Thyroid gland (tissue), 4 donors: ENCODE data around the gene KRTAP12-3. TPM values are rescaled to one million over a fixed set of nuclear protein-coding genes. Genes with fewer than 3 reads are reported as not detected.
"Not testable (repeated sequence)": the region's sequence is repeated elsewhere in the genome, so short reads cannot be mapped to it uniquely, and the experiment has no call there.

Experiments used
- DNase-seq, 2 donors: peaks; one replicate each; pipeline ENCODE4 v3.0.0-alpha.2; 2019
- H3K27ac ChIP-seq, 3 donors: fragments of 200-600 bp; sonication (generic); 1 replicate in 2 of 3; 2 replicates in 1 of 3; pipeline ENCODE4 v1.5.1; 2016 to 2019; ENCODE audit warnings: mild to moderate bottlenecking in 1 of 3, moderate library complexity in 1 of 3
- H3K27me3 ChIP-seq: fragments of 200-600 bp; sonication (generic); one replicate; pipeline ENCODE4 v1.5.1; 2019
- H3K36me3 ChIP-seq, 2 donors: fragments of 200-600 bp; sonication (generic); one replicate each; pipeline ENCODE4 v1.5.1; 2016 to 2019
- H3K4me1 ChIP-seq, 2 donors: fragments of 200-600 bp; sonication (generic); one replicate each; pipeline ENCODE4 v1.5.1; 2017 to 2019
- H3K4me3 ChIP-seq, 3 donors: fragments of 200-600 bp; sonication (generic); replicated peaks in 1 of 3; 1 replicate in 2 of 3; 2 replicates in 1 of 3; pipeline ENCODE4 v1.5.1; 2016; ENCODE audit warnings: mild to moderate bottlenecking in 1 of 3
- H3K9me3 ChIP-seq: fragments of 200-600 bp; sonication (generic); one replicate; pipeline ENCODE4 v1.5.1; 2017
- POLR2A ChIP-seq, 2 donors: fragments of 450-650 bp; IDR thresholded peaks; one replicate each; pipeline ENCODE4 v1.6.1; 2017; ENCODE audit warnings: antibody characterized with exemption in 2 of 2, mild to moderate bottlenecking in 2 of 2, moderate library complexity in 1 of 2
- WGBS, 2 donors: methylation state at CpG; one replicate each; pipeline ENCODE4 v1.1.5; 2017; 5-methylcytosine and 5-hydroxymethylcytosine counted together
- intact Hi-C: fragments of 100-400 bp; cut with DNase I; formaldehyde crosslinking; loops from one replicate; pipeline ENCODE4 v1.15.1; 2023
- total RNA-seq, 4 donors: library from RNA; depleted of rRNA; stranded (reverse); fragments of >200 nt; gene quantifications; one replicate each; pipeline ENCODE4 v1.2.3, GENCODE V29; 2016
- TF ChIP-seq, protein P1 (sequence below), 6 experiments: fragments of 200-600 bp in 3 of 6; fragments of 450-650 bp in 3 of 6; sonication (generic) in 3 of 6; IDR thresholded peaks; one replicate each; pipeline ENCODE4 v1.5.1; 2016 to 2019; ENCODE audit warnings: antibody characterized with exemption in 6 of 6, mild to moderate bottlenecking in 2 of 6, inconsistent platforms in 1 of 6, moderate library complexity in 1 of 6

KRTAP12-3 gene, protein sequence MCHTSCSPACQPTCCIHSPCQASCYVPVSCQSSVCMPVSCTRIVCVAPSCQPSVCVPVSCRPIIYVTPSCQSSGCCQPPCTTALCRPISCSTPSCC
- total RNA-seq, result not detected

DNA sequence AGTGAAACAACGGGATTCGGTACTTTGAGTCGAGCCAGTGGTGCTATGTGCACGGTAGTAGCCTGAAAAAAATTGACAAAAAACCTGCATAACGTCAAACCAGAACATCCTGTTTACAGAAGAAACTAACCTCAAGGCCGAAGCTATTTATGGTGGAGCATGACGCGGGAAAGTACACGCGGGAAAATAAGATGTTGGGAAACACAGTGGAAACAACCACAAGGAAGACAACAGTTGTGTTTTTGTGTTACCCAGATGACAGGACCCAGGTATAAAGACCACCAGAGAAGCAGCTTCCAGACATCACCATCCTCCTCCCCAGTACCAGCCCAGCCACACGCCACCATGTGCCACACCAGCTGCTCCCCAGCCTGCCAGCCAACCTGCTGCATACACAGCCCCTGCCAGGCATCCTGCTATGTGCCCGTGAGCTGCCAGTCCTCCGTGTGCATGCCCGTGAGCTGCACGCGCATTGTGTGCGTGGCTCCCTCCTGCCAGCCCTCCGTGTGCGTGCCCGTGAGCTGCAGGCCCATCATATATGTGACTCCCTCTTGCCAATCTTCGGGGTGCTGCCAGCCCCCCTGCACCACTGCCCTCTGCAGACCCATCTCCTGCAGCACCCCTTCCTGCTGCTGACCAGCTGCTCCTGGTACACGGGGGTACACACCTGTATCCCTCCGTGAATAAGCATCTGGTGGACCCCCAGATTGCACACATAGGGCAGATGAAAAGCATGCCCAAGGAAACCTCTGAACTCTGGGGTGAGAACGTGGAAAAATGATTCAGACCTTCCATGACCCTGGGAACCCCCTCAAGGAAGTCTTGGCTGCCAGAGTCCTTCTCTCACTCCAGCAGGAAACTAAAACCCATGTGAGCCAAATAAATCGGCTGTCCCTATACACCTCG, at the start of gene KRTAP12-3:
Gene KRTAP12-3, plus strand, starts transcription at position 298 of the 906 bp plus-strand sequence. Its CDS starts 48 bp downstream, at position 346.
- Histone ChIP-seq H3K4me1 (no peaks in the 10 kb centered on the region), H3K9me3 (no peaks in the 10 kb centered on the region), H3K36me3 (no peaks in the 10 kb centered on the region), H3K27ac (no peak within 1 kb of the TSS), H3K4me3 (no peak within 1 kb of the TSS), H3K27me3 (no peaks in the 10 kb centered on the region)
- 71 to 81% methylated on average over 17 to 26 of the region's 26 CpGs for WGBS, 2 donors
- intact Hi-C loops, result no loop called here
- no peak for TF ChIP-seq POLR2A (IDR thresholded peaks at IDR 0.05)
- TF ChIP-seq, protein P1, sequence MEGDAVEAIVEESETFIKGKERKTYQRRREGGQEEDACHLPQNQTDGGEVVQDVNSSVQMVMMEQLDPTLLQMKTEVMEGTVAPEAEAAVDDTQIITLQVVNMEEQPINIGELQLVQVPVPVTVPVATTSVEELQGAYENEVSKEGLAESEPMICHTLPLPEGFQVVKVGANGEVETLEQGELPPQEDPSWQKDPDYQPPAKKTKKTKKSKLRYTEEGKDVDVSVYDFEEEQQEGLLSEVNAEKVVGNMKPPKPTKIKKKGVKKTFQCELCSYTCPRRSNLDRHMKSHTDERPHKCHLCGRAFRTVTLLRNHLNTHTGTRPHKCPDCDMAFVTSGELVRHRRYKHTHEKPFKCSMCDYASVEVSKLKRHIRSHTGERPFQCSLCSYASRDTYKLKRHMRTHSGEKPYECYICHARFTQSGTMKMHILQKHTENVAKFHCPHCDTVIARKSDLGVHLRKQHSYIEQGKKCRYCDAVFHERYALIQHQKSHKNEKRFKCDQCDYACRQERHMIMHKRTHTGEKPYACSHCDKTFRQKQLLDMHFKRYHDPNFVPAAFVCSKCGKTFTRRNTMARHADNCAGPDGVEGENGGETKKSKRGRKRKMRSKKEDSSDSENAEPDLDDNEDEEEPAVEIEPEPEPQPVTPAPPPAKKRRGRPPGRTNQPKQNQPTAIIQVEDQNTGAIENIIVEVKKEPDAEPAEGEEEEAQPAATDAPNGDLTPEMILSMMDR (IDR thresholded peaks at IDR 0.05), result no peak
- no peak for DNase-seq

- TF ChIP-seq, protein P1 (IDR thresholded peaks at IDR 0.05), result no peak
- no peak for TF ChIP-seq POLR2A (IDR thresholded peaks at IDR 0.05)
- no peaks in the 10 kb centered on the region for H3K27me3 ChIP-seq
- no peak overlapping the region for H3K27ac ChIP-seq
- no peaks in the 10 kb centered on the region for H3K36me3 ChIP-seq
- no peak for DNase-seq
- H3K9me3 ChIP-seq, result no peaks in the 10 kb centered on the region
- intact Hi-C loops, result no loop called here
- no peaks in the 10 kb centered on the region for H3K4me1 ChIP-seq
- no peak overlapping the region for H3K4me3 ChIP-seq
Measured at GRCh38 chr21:44609193-44609592, 48.5 kb upstream of the KRTAP12-3 start.

- H3K9me3 ChIP-seq, DNase-seq, H3K36me3 ChIP-seq, H3K4me3 ChIP-seq, H3K27ac ChIP-seq, intact Hi-C loops, H3K27me3 ChIP-seq, H3K4me1 ChIP-seq: not testable (repeated sequence)
- whole genome bisulfite sequencing, 2 donors, result 99% methylated on average over 5 to 7 of the region's 7 CpGs
Measured at GRCh38 chr21:44610157-44610843, 47.4 kb upstream of the KRTAP12-3 start.

DNA sequence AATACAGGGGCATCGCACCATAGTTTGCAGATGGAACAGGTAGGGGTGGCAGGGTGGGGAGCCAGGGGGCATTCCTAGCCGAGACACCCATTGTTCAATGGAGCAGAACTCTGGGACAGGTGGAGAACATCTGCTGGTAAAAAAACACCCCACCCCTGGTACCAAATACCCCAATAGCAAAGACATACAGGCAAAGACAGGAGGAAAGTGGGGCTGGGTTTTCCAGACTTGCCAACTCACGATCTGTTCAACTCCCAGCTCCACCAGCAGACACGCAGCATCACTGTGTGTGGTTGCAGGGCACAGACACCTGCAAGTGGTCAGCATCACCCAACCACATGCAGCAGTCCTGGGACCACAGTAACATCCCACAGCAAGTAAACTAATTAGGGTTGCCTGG, 46.2 kb upstream of the KRTAP12-3 start:
- no peaks in the 10 kb centered on the region for H3K36me3 ChIP-seq
- no peaks in the 10 kb centered on the region for H3K4me1 ChIP-seq
- H3K27me3 ChIP-seq, result no peaks in the 10 kb centered on the region
- H3K27ac ChIP-seq, result no peak overlapping the region
- H3K4me3 ChIP-seq, result no peak overlapping the region
- DNase-seq, result no peak
- WGBS, 2 donors, result 92 to 96% methylated on average over 4 of the region's 4 CpGs
- intact Hi-C loops, result no loop called here
- TF ChIP-seq, protein P1 (IDR thresholded peaks at IDR 0.05), result no peak
- no peak for TF ChIP-seq POLR2A (IDR thresholded peaks at IDR 0.05)
- no peaks in the 10 kb centered on the region for H3K9me3 ChIP-seq

- Histone ChIP-seq H3K4me3 (no peak within 1 kb of the TSS), H3K9me3 (no peaks in the 10 kb centered on the region), H3K27ac (no peak within 1 kb of the TSS), H3K4me1 (no peaks in the 10 kb centered on the region), H3K27me3 (no peaks in the 10 kb centered on the region), H3K36me3 (no peaks in the 10 kb centered on the region)
- no peak for TF ChIP-seq POLR2A (IDR thresholded peaks at IDR 0.05)
- TF ChIP-seq, protein P1 (IDR thresholded peaks at IDR 0.05), result no peak
- intact Hi-C loops, result no loop called here
- WGBS, 2 donors, result 82 to 92% methylated on average over 5 to 6 of the region's 8 CpGs
- no peak for DNase-seq
Measured at GRCh38 chr21:44612029-44612486, 45.7 kb upstream of the KRTAP12-3 start, which contains the start of gene KRTAP10-8. TSS of gene KRTAP10-8 (plus strand) at chr21:44612079. CDS start at chr21:44612101, 22 bp downstream.
